ENCODE results near the gene UBLCP1.
"Not testable (repeated sequence)": the region's sequence is repeated elsewhere in the genome, so short reads cannot be mapped to it uniquely, and the experiment has no call there.

Gene UBLCP1

GRCh38 chr5:159262859-159263568, at the start of gene UBLCP1:
TSS of gene UBLCP1 (plus strand) at chr5:159263290. CDS start at chr5:159268916, 5,626 bp downstream.
- peak; percentile 78 for DNase-seq

GRCh38 chr5:159214486-159215271, 48.4 kb upstream of the UBLCP1 start:
- DNase-seq: no peak

GRCh38 chr5:159215886-159216285, 47.2 kb upstream of the UBLCP1 start:
- no peak for DNase-seq

GRCh38 chr5:159216454-159216853, 46.6 kb upstream of the UBLCP1 start:
- DNase-seq: no peak

GRCh38 chr5:159217236-159217635, 45.9 kb upstream of the UBLCP1 start:
- DNase-seq: no peak

- DNase-seq: no peak
Observed at GRCh38 chr5:159218595-159219023, 44.5 kb upstream of the UBLCP1 start.

- DNase-seq: no peak
Observed at GRCh38 chr5:159220206-159220605, 42.9 kb upstream of the UBLCP1 start.

- no peak for DNase-seq
Observed at GRCh38 chr5:159223469-159223868, 39.6 kb upstream of the UBLCP1 start.

- DNase-seq: no peak
Observed at GRCh38 chr5:159224471-159224870, 38.6 kb upstream of the UBLCP1 start.

- DNase-seq: no peak
Observed at GRCh38 chr5:159226451-159226850, 36.6 kb upstream of the UBLCP1 start.

- no peak for DNase-seq
Observed at GRCh38 chr5:159227452-159227851, 35.6 kb upstream of the UBLCP1 start.

- DNase-seq: not testable (repeated sequence)
Observed at GRCh38 chr5:159228097-159228496, 35.0 kb upstream of the UBLCP1 start.

- DNase-seq: no peak
Observed at GRCh38 chr5:159230657-159231056, 32.4 kb upstream of the UBLCP1 start.

GRCh38 chr5:159231167-159231566, 31.9 kb upstream of the UBLCP1 start:
- DNase-seq: no peak

GRCh38 chr5:159235871-159236520, 27.1 kb upstream of the UBLCP1 start:
- DNase-seq: not testable (repeated sequence)

GRCh38 chr5:159240301-159240870, 22.7 kb upstream of the UBLCP1 start:
- no peak for DNase-seq

GRCh38 chr5:159241946-159242552, 21.0 kb upstream of the UBLCP1 start:
- no peak for DNase-seq

- DNase-seq: no peak
Observed at GRCh38 chr5:159242656-159243055, 20.4 kb upstream of the UBLCP1 start.

GRCh38 chr5:159243385-159243784, 19.7 kb upstream of the UBLCP1 start:
- no peak for DNase-seq

GRCh38 chr5:159244163-159244562, 18.9 kb upstream of the UBLCP1 start:
- DNase-seq: no peak

- no peak for DNase-seq
Observed at GRCh38 chr5:159244890-159245289, 18.2 kb upstream of the UBLCP1 start.

- DNase-seq: no peak
Observed at GRCh38 chr5:159249158-159249557, 13.9 kb upstream of the UBLCP1 start.

- no peak for DNase-seq
Observed at GRCh38 chr5:159252195-159252594, 10.9 kb upstream of the UBLCP1 start.

All from activated CD4-positive, CD25-positive, alpha-beta regulatory T cell treated with anti-CD3 and anti-CD28 coated beads, Interleukin-2, amount 50 U/mL, for 72 hours (primary cell).